K562 (cell line): ENCODE measurements around the gene SHANK1. TPM values are rescaled to one million over a fixed set of nuclear protein-coding genes. Genes with fewer than 3 reads are reported as not detected.

Experiments used
- ERF ChIP-seq: fragments of 450-650 bp; formaldehyde crosslinking; IDR thresholded peaks from 2 replicates; pipeline ENCODE4 v1.4.0; 2020; ENCODE audit warnings: mild to moderate bottlenecking, mixed read lengths
- ESRRA ChIP-seq: fragments of 450-650 bp; IDR thresholded peaks from 2 replicates; pipeline ENCODE4 v1.6.1; 2014; ENCODE audit warnings: low read depth, mild to moderate bottlenecking, moderate library complexity, borderline replicate concordance
- EZH2 ChIP-seq: IDR thresholded peaks from 2 replicates; pipeline ENCODE4 v1.6.1; 2012; ENCODE audit warnings: low read depth, mild to moderate bottlenecking, inconsistent platforms, low read length, borderline replicate concordance
- GTF2E2 ChIP-seq: fragments of 200-800 bp; sonication (Bioruptor generic); IDR thresholded peaks from 2 replicates; pipeline ENCODE4 v1.6.1; 2016; ENCODE audit warnings: missing genetic modification characterization, missing compliant biosample characterization
- NCOA4 ChIP-seq: fragments of 450-650 bp; IDR thresholded peaks from 2 replicates; pipeline ENCODE4 v1.6.1; 2018; ENCODE audit warnings: mild to moderate bottlenecking; ENCODE audit not compliant: partially characterized antibody
- ZNF134 ChIP-seq: fragments of 250-450 bp; sonication (Bioruptor Pico); conservative IDR thresholded peaks from 2 replicates; pipeline ENCODE4 v1.4.0; 2020
- polyA plus RNA-seq, 8 experiments: library from polyadenylated mRNA; depleted of rRNA in 4 of 8; stranded (reverse) in 5 of 8; unstranded in 3 of 8; fragments of >200 nt; fragmentation: Nextera tagmentation in 2 of 8; fragmentation: Illumina TruSeq in 1 of 8; extraction: Ambion mirVana in 2 of 8; extraction: Trizol in 1 of 8; gene quantifications; 2 replicates each; pipeline versions ENCODE4 v1.2.1 to v1.2.3, GENCODE V29; 2011 to 2014; ENCODE audit warnings: inconsistent platforms in 1 of 8, missing spikeins in 1 of 8
- total RNA-seq, 7 experiments: library from RNA; depleted of rRNA in 6 of 7; stranded (reverse); fragments of >200 nt in 6 of 7; fragmentation: Illumina TruSeq in 2 of 7; extraction: Trizol in 2 of 7; gene quantifications; 2 replicates each; pipeline versions ENCODE4 v1.2.1 to v1.2.3, GENCODE V29; 2011 to 2021; ENCODE audit warnings: low replicate concordance in 1 of 7
- TF ChIP-seq, protein P1 (sequence below): fragments of 450-650 bp; IDR thresholded peaks from 2 replicates; pipeline ENCODE4 v1.6.1; 2016; ENCODE audit warnings: mild to moderate bottlenecking, moderate library complexity
- TF ChIP-seq, protein P2 (sequence below): sonication (generic); formaldehyde crosslinking; IDR thresholded peaks from 2 replicates; pipeline ENCODE4 v1.8.0; 2023; ENCODE audit warnings: mild to moderate bottlenecking, missing genetic modification reagents
- TF ChIP-seq, protein P3 (sequence below), 3 experiments: fragments of 200-800 bp in 1 of 3; sonication (Bioruptor generic) in 1 of 3; sonication (generic) in 1 of 3; formaldehyde crosslinking in 1 of 3; IDR thresholded peaks; 2 replicates each; pipeline versions ENCODE4 v1.6.1 to v1.8.0; 2016 to 2022; ENCODE audit warnings: mild to moderate bottlenecking in 2 of 3, missing compliant biosample characterization in 2 of 3, missing genetic modification characterization in 2 of 3, missing genetic modification reagents in 1 of 3

The SHANK1 gene
- total and polyA plus RNA-seq, 9 of the 15 experiments (the other 6 are each of a cell fraction or from before 2014, with no cell fraction given): 0.33 to 1.3 (median 0.55) TPM; not detected in 2

DNA sequence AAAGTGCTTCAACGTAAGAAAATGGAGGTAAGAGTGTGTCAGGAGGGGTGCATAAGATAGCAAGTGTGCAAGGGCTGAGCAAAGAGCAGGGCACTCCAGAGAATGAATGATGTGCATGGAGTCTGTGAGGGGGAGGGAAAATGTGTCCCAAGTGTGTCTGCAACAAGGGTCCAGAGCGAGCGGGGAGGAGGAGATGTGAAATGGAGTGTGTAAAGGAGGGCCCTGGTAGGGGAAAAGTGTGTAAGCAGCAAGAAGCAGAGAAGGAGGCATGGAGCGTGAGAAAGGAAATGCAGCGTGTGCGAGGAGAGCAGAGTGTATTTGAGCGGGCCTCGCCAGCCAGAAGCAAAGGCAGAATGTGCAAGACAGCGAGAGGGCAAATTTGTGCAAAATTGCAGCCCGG, 58.6 kb downstream of the SHANK1 start (continued):
- TF ChIP-seq, protein P1, sequence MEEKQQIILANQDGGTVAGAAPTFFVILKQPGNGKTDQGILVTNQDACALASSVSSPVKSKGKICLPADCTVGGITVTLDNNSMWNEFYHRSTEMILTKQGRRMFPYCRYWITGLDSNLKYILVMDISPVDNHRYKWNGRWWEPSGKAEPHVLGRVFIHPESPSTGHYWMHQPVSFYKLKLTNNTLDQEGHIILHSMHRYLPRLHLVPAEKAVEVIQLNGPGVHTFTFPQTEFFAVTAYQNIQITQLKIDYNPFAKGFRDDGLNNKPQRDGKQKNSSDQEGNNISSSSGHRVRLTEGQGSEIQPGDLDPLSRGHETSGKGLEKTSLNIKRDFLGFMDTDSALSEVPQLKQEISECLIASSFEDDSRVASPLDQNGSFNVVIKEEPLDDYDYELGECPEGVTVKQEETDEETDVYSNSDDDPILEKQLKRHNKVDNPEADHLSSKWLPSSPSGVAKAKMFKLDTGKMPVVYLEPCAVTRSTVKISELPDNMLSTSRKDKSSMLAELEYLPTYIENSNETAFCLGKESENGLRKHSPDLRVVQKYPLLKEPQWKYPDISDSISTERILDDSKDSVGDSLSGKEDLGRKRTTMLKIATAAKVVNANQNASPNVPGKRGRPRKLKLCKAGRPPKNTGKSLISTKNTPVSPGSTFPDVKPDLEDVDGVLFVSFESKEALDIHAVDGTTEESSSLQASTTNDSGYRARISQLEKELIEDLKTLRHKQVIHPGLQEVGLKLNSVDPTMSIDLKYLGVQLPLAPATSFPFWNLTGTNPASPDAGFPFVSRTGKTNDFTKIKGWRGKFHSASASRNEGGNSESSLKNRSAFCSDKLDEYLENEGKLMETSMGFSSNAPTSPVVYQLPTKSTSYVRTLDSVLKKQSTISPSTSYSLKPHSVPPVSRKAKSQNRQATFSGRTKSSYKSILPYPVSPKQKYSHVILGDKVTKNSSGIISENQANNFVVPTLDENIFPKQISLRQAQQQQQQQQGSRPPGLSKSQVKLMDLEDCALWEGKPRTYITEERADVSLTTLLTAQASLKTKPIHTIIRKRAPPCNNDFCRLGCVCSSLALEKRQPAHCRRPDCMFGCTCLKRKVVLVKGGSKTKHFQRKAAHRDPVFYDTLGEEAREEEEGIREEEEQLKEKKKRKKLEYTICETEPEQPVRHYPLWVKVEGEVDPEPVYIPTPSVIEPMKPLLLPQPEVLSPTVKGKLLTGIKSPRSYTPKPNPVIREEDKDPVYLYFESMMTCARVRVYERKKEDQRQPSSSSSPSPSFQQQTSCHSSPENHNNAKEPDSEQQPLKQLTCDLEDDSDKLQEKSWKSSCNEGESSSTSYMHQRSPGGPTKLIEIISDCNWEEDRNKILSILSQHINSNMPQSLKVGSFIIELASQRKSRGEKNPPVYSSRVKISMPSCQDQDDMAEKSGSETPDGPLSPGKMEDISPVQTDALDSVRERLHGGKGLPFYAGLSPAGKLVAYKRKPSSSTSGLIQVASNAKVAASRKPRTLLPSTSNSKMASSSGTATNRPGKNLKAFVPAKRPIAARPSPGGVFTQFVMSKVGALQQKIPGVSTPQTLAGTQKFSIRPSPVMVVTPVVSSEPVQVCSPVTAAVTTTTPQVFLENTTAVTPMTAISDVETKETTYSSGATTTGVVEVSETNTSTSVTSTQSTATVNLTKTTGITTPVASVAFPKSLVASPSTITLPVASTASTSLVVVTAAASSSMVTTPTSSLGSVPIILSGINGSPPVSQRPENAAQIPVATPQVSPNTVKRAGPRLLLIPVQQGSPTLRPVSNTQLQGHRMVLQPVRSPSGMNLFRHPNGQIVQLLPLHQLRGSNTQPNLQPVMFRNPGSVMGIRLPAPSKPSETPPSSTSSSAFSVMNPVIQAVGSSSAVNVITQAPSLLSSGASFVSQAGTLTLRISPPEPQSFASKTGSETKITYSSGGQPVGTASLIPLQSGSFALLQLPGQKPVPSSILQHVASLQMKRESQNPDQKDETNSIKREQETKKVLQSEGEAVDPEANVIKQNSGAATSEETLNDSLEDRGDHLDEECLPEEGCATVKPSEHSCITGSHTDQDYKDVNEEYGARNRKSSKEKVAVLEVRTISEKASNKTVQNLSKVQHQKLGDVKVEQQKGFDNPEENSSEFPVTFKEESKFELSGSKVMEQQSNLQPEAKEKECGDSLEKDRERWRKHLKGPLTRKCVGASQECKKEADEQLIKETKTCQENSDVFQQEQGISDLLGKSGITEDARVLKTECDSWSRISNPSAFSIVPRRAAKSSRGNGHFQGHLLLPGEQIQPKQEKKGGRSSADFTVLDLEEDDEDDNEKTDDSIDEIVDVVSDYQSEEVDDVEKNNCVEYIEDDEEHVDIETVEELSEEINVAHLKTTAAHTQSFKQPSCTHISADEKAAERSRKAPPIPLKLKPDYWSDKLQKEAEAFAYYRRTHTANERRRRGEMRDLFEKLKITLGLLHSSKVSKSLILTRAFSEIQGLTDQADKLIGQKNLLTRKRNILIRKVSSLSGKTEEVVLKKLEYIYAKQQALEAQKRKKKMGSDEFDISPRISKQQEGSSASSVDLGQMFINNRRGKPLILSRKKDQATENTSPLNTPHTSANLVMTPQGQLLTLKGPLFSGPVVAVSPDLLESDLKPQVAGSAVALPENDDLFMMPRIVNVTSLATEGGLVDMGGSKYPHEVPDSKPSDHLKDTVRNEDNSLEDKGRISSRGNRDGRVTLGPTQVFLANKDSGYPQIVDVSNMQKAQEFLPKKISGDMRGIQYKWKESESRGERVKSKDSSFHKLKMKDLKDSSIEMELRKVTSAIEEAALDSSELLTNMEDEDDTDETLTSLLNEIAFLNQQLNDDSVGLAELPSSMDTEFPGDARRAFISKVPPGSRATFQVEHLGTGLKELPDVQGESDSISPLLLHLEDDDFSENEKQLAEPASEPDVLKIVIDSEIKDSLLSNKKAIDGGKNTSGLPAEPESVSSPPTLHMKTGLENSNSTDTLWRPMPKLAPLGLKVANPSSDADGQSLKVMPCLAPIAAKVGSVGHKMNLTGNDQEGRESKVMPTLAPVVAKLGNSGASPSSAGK: no peak
- TF ChIP-seq ERF (CRISPR knock-in tag) (no peak), EZH2 (no peak), ESRRA (no peak), ZNF134 (CRISPR knock-in tag) (no peak), GTF2E2 (tag) (no peak), NCOA4 (no peak)
- TF ChIP-seq, protein P2, sequence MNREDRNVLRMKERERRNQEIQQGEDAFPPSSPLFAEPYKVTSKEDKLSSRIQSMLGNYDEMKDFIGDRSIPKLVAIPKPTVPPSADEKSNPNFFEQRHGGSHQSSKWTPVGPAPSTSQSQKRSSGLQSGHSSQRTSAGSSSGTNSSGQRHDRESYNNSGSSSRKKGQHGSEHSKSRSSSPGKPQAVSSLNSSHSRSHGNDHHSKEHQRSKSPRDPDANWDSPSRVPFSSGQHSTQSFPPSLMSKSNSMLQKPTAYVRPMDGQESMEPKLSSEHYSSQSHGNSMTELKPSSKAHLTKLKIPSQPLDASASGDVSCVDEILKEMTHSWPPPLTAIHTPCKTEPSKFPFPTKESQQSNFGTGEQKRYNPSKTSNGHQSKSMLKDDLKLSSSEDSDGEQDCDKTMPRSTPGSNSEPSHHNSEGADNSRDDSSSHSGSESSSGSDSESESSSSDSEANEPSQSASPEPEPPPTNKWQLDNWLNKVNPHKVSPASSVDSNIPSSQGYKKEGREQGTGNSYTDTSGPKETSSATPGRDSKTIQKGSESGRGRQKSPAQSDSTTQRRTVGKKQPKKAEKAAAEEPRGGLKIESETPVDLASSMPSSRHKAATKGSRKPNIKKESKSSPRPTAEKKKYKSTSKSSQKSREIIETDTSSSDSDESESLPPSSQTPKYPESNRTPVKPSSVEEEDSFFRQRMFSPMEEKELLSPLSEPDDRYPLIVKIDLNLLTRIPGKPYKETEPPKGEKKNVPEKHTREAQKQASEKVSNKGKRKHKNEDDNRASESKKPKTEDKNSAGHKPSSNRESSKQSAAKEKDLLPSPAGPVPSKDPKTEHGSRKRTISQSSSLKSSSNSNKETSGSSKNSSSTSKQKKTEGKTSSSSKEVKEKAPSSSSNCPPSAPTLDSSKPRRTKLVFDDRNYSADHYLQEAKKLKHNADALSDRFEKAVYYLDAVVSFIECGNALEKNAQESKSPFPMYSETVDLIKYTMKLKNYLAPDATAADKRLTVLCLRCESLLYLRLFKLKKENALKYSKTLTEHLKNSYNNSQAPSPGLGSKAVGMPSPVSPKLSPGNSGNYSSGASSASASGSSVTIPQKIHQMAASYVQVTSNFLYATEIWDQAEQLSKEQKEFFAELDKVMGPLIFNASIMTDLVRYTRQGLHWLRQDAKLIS (CRISPR knock-in tag): no peak
- TF ChIP-seq, protein P3, sequence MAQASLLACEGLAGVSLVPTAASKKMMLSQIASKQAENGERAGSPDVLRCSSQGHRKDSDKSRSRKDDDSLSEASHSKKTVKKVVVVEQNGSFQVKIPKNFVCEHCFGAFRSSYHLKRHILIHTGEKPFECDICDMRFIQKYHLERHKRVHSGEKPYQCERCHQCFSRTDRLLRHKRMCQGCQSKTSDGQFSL (CRISPR knock-in tag; IDR thresholded peaks at IDR 0.05): 0 out of 2 replicates have a peak, but pooled peaks have one; percentile 11
- TF ChIP-seq, protein P3 (tag; IDR thresholded peaks at IDR 0.05): no peak
